Suprapubic skin (tissue), 4 donors: ENCODE results near the gene JMJD8. TPM values are rescaled to one million over a fixed set of nuclear protein-coding genes. Genes with fewer than 3 reads are reported as not detected.

ENCODE experiments used
- DNase-seq, 2 donors: peaks; one replicate each; pipeline ENCODE4 v3.0.0-alpha.2; 2019; ENCODE audit warnings: low spot score in 2 of 2
- H3K27ac ChIP-seq: fragments of 200-600 bp; sonication (generic); one replicate; pipeline ENCODE4 v1.5.1; 2019
- H3K27me3 ChIP-seq: fragments of 200-600 bp; sonication (generic); one replicate; pipeline ENCODE4 v1.5.1; 2019
- H3K36me3 ChIP-seq: fragments of 200-600 bp; sonication (generic); one replicate; pipeline ENCODE4 v1.5.1; 2019
- H3K4me1 ChIP-seq: fragments of 200-600 bp; sonication (generic); one replicate; pipeline ENCODE4 v1.5.1; 2019
- H3K4me3 ChIP-seq: fragments of 200-600 bp; sonication (generic); one replicate; pipeline ENCODE4 v1.5.1; 2019; ENCODE audit warnings: mild to moderate bottlenecking
- H3K9me3 ChIP-seq: fragments of 200-600 bp; sonication (generic); one replicate; pipeline ENCODE4 v1.5.1; 2019
- EP300 ChIP-seq: sonication (generic); formaldehyde crosslinking; IDR thresholded peaks from one replicate; pipeline ENCODE4 v1.6.1; 2017; ENCODE audit warnings: antibody characterized with exemption
- POLR2A ChIP-seq, 2 donors: fragments of 450-650 bp; IDR thresholded peaks; one replicate each; pipeline ENCODE4 v1.6.1; 2017; ENCODE audit warnings: antibody characterized with exemption in 2 of 2, mild to moderate bottlenecking in 2 of 2, moderate library complexity in 2 of 2
- POLR2AphosphoS5 ChIP-seq, 3 donors: sonication (generic); formaldehyde crosslinking; IDR thresholded peaks; one replicate each; pipeline ENCODE4 v1.6.1; 2017; ENCODE audit warnings: antibody characterized with exemption in 3 of 3
- WGBS: methylation state at CpG from one replicate; pipeline ENCODE4 v1.1.5; 2018; 5-methylcytosine and 5-hydroxymethylcytosine counted together
- total RNA-seq, 4 donors: library from RNA; depleted of rRNA; stranded (reverse); fragments of >200 nt; gene quantifications; one replicate each; pipeline ENCODE4 v1.1.0, GENCODE V29; 2016
- TF ChIP-seq, protein P1 (sequence below), 2 donors: fragments of 200-600 bp in 1 of 2; fragments of 450-650 bp in 1 of 2; sonication (generic) in 1 of 2; IDR thresholded peaks; one replicate each; pipeline ENCODE4 v1.5.1; 2016 to 2019; ENCODE audit warnings: antibody characterized with exemption in 2 of 2, mild to moderate bottlenecking in 1 of 2, moderate library complexity in 1 of 2

JMJD8 gene
- total RNA-seq, 4 donors from 2014 or later: 47.0 to 87.4 (median 60.5) TPM

DNA sequence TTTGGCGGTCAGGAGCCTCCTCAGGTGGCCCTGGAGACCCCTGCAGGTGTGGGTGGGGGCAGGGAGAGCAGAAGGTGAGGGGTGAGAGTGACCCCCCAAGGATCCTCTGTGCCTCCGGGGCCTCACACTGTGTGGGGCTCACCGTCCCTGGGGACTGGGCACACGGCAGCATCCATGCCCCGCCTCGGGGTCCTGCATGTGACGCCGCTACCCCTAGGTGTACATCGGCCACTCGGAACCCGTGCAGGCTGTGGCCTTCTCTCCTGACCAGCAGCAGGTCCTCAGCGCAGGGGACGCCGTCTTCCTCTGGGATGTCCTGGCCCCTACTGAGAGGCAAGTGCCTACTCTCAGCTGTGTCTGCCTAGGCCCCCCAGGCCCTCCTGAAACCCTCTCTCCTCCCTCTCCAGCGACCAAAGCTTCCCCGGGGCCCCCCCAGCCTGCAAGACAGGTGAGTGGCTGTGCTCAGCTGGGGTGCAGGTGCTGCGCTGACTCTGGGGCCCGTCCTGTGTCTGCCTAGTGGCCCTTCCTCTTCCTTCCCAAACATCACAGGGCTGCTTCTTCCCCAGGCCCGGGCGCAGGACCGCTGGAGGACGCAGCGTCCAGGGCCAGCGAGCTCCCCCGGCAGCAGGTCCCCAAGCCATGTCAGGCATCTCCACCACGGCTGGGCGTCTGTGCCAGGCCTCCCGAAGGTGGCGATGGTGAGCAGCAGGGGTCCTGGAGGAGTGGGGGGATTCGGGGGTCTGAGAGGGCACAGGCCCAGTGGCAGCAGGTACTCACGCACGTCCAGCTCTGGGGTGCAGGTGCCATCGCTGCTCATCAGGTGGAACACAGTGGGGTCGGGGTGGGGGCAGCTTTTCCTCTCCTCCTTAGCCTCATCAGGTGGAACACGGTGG is 25.2 kb downstream of the JMJD8 start:
- WGBS: 80% methylated on average over 1 of the region's 35 CpGs
- no peak for TF ChIP-seq EP300
- no peak for TF ChIP-seq POLR2AphosphoS5 (IDR thresholded peaks at IDR 0.05)
- no peak for TF ChIP-seq POLR2A (IDR thresholded peaks at IDR 0.05)
- TF ChIP-seq, protein P1, sequence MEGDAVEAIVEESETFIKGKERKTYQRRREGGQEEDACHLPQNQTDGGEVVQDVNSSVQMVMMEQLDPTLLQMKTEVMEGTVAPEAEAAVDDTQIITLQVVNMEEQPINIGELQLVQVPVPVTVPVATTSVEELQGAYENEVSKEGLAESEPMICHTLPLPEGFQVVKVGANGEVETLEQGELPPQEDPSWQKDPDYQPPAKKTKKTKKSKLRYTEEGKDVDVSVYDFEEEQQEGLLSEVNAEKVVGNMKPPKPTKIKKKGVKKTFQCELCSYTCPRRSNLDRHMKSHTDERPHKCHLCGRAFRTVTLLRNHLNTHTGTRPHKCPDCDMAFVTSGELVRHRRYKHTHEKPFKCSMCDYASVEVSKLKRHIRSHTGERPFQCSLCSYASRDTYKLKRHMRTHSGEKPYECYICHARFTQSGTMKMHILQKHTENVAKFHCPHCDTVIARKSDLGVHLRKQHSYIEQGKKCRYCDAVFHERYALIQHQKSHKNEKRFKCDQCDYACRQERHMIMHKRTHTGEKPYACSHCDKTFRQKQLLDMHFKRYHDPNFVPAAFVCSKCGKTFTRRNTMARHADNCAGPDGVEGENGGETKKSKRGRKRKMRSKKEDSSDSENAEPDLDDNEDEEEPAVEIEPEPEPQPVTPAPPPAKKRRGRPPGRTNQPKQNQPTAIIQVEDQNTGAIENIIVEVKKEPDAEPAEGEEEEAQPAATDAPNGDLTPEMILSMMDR (IDR thresholded peaks at IDR 0.05): no peak
- Histone ChIP-seq H3K4me3 (no peak overlapping the region), H3K27me3 (no peaks in the 10 kb centered on the region), H3K4me1 (peaks cover 8% of the 10 kb centered on the region), H3K27ac (no peak overlapping the region), H3K9me3 (no peaks in the 10 kb centered on the region), H3K36me3 (peaks cover 45% of the 10 kb centered on the region)
- DNase-seq: no peak

DNA sequence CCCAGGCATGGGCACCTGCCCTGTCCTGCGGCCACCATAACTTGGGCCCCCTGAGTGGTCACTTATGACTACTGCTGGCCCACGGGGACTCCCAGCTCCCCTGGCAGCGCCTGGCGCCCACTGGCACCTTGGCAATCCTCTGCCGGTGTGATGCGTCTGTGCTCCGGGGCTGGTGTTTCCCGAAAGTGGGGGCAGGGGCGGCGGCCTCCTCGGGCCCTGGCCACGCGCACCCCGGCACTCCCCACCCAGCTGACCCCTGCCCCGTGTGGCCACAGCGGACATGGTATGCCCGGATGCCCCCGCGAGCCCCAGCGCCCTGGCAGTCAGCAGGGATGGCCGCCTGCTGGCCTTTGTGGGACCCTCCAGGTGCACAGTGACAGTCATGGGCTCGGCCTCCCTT is 26.6 kb downstream of the JMJD8 start:
- no peak for TF ChIP-seq POLR2A (IDR thresholded peaks at IDR 0.05)
- no peak for TF ChIP-seq POLR2AphosphoS5 (IDR thresholded peaks at IDR 0.05)
- TF ChIP-seq, protein P1 (IDR thresholded peaks at IDR 0.05): no peak
- TF ChIP-seq EP300: no peak
- no CpG with 5 or more reads among the region's 22 CpGs for WGBS

DNA sequence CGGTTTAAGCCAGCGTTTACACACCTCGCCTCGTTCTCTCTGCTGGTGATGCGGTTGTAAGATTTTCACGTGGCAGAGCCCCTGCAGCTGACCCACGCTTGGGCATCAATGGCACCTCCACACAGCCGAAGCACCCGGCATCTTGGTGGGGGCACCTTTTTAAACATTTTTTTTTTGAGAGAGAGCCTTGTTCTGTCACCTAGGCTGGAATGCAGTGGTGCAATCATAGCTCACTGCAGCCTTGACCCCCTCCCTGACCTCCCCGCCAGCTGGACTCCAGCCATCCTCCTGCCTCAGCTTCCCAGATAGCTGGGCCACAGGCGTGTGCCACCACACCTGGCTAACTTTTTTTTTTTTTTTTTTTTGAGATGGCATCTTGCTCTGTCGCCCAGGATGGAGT is 30.1 kb downstream of the JMJD8 start:
- Histone ChIP-seq H3K9me3 (no peaks in the 10 kb centered on the region), H3K4me3 (no peak overlapping the region), H3K27me3 (no peaks in the 10 kb centered on the region), H3K27ac (no peak overlapping the region), H3K36me3 (peaks cover 55% of the 10 kb centered on the region), H3K4me1 (peaks cover 16% of the 10 kb centered on the region)
- 94% methylated on average over 12 of the region's 12 CpGs for WGBS
- no peak for DNase-seq
- TF ChIP-seq POLR2AphosphoS5 (IDR thresholded peaks at IDR 0.05): no peak
- no peak for TF ChIP-seq EP300
- no peak for TF ChIP-seq POLR2A (IDR thresholded peaks at IDR 0.05)
- TF ChIP-seq, protein P1 (IDR thresholded peaks at IDR 0.05): no peak

More for the DNA sequence above, 26.6 kb downstream of the JMJD8 start:
- no peak for DNase-seq
- H3K36me3 ChIP-seq: peaks cover 53% of the 10 kb centered on the region
- H3K27me3 ChIP-seq: no peaks in the 10 kb centered on the region
- H3K27ac ChIP-seq: no peak overlapping the region
- H3K4me1 ChIP-seq: peaks cover 8% of the 10 kb centered on the region
- no peaks in the 10 kb centered on the region for H3K9me3 ChIP-seq
- no peak overlapping the region for H3K4me3 ChIP-seq

DNA sequence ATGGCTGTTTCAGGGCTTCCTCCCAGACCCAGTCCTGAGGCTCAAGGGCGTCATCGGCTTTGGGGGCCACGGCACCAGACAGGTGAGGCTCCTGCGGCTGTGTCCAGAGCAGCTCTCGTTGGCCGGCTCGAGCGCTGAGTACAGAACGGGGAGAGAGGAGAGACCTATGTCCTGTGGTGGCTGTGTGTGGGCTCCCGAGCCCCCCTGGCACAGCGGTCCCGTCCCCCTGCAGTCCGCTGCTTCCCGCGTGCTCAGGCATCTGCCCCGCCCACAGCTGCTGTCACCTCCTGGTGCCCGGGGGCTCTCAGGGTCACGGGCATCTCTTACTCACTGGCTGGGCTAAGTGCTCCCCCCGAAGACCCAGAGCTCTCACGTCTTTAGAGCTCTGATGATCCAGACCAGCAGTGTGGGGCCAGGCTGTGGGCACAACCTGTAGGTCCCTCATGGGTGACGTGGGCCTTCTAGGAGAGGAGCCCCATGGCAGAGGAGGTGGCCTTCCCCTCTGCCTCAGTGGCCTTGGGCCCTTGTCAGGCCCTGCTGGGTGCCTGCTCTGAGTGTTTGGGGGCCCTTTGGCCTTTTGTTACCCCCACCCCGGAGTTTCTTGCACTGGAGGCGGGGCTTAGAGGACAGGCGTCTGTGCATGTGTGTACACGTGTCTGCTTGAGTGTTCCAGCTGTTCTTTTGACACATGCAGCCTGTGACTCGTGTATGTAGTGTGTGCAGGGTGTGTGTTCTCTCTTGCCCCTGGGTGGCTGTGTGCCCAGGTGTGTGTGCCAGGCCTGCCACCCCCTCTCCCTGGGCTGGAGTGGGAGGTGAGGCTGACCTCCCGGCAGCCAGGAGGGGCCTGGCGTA is 31.5 kb downstream of the JMJD8 start:
- Histone ChIP-seq H3K4me3 (no peak overlapping the region), H3K27ac (no peak overlapping the region), H3K36me3 (peaks cover 41% of the 10 kb centered on the region), H3K27me3 (no peaks in the 10 kb centered on the region), H3K9me3 (no peaks in the 10 kb centered on the region), H3K4me1 (peaks cover 30% of the 10 kb centered on the region)
- no peak for TF ChIP-seq POLR2A (IDR thresholded peaks at IDR 0.05)
- TF ChIP-seq POLR2AphosphoS5 (IDR thresholded peaks at IDR 0.05): no peak
- TF ChIP-seq, protein P1 (IDR thresholded peaks at IDR 0.05): no peak
- TF ChIP-seq EP300: no peak
- DNase-seq: no peak
- WGBS: 33% methylated on average over 1 of the region's 28 CpGs

DNA sequence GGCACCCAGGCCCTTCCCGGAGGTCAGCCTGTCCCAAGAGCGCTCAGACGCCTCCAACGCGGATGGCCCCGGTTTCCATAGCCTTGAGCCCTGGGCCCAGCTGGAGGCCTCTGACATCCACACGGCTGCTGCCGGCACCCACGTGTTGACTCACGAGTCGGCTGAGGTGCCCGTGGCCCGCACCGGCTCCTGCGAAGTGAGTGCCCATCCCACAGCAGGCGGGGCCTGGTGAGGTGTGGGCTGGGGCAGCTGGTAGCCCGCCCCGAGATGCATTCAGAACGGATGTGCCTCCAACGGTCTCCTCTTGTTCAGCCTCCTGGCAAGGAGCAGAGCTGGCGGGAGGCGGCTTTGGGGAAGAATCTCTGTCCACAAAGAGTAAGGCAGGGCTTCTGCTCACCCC is 32.3 kb downstream of the JMJD8 start:
- peaks cover 33% of the 10 kb centered on the region for H3K36me3 ChIP-seq
- no peak for TF ChIP-seq POLR2A (IDR thresholded peaks at IDR 0.05)
- TF ChIP-seq POLR2AphosphoS5 (IDR thresholded peaks at IDR 0.05): no peak
- TF ChIP-seq, protein P1 (IDR thresholded peaks at IDR 0.05): no peak
- TF ChIP-seq EP300: no peak
- peaks cover 38% of the 10 kb centered on the region for H3K4me1 ChIP-seq
- DNase-seq: no peak
- H3K27me3 ChIP-seq: no peaks in the 10 kb centered on the region
- no peak overlapping the region for H3K27ac ChIP-seq
- 100% methylated on average over 1 of the region's 22 CpGs for WGBS
- H3K9me3 ChIP-seq: no peaks in the 10 kb centered on the region
- no peak overlapping the region for H3K4me3 ChIP-seq
